ENCODE results near the gene EPS8. TPM values are rescaled to one million over a fixed set of nuclear protein-coding genes. Genes with fewer than 3 reads are reported as not detected.

The EPS8 gene
- total RNA-seq, 4 donors from 2014 or later: 26.1 to 43.2 (median 32.3) TPM

GRCh38 chr12:15808250-15808649 is 19.1 kb upstream of the EPS8 start:
- no peak for TF ChIP-seq POLR2A (IDR thresholded peaks at IDR 0.05)
- TF ChIP-seq CTCF (IDR thresholded peaks at IDR 0.05): no peak
- no peak for DNase-seq (ENCODE audit: low spot score in 2 of 2)
- H3K4me3 ChIP-seq (ENCODE audit: low read depth, poor library complexity, severe bottlenecking): no peak overlapping the region
- intact Hi-C loops (cut with DNase I; ENCODE audit: low total_unique reads): no loop called here
- 87 to 89% methylated on average over 2 of the region's 2 CpGs for WGBS, 2 donors

- no peak for DNase-seq (ENCODE audit: low spot score in 2 of 2)
- H3K4me3 ChIP-seq (ENCODE audit: low read depth, poor library complexity, severe bottlenecking): no peak overlapping the region
- intact Hi-C loops (cut with DNase I; ENCODE audit: low total_unique reads): no loop called here
- TF ChIP-seq CTCF (IDR thresholded peaks at IDR 0.05): no peak
- TF ChIP-seq POLR2A (IDR thresholded peaks at IDR 0.05): no peak
- 95 to 100% methylated on average over 1 of the region's 1 CpG for WGBS, 2 donors
These were observed 17.6 kb upstream of the EPS8 start for GRCh38 chr12:15806826-15807225.

GRCh38 chr12:15801770-15802744 is 12.9 kb upstream of the EPS8 start:
- intact Hi-C loops (cut with DNase I; ENCODE audit: low total_unique reads): no loop called here
- TF ChIP-seq CTCF (IDR thresholded peaks at IDR 0.05) (no peak), POLR2A (IDR thresholded peaks at IDR 0.05) (no peak)
- DNase-seq (ENCODE audit: low spot score in 2 of 2): no peak
- no peak overlapping the region for H3K4me3 ChIP-seq (ENCODE audit: low read depth, poor library complexity, severe bottlenecking)
- 60 to 68% methylated on average over 6 of the region's 6 CpGs for WGBS, 2 donors

- 47 to 65% methylated on average over 3 of the region's 3 CpGs for WGBS, 2 donors
- DNase-seq (ENCODE audit: low spot score in 2 of 2): no peak
- intact Hi-C loops (cut with DNase I; ENCODE audit: low total_unique reads): no loop called here
- no peak overlapping the region for H3K4me3 ChIP-seq (ENCODE audit: low read depth, poor library complexity, severe bottlenecking)
- TF ChIP-seq POLR2A (IDR thresholded peaks at IDR 0.05) (no peak), CTCF (IDR thresholded peaks at IDR 0.05) (no peak)
These were observed 11.1 kb upstream of the EPS8 start for GRCh38 chr12:15800278-15800677.

GRCh38 chr12:15797818-15798217 is 8.6 kb upstream of the EPS8 start:
- DNase-seq (ENCODE audit: low spot score in 2 of 2): no peak
- intact Hi-C loops (cut with DNase I; ENCODE audit: low total_unique reads): no loop called here
- 77 to 83% methylated on average over 3 of the region's 3 CpGs for WGBS, 2 donors
- TF ChIP-seq CTCF (IDR thresholded peaks at IDR 0.05): no peak
- no peak for TF ChIP-seq POLR2A (IDR thresholded peaks at IDR 0.05)
- H3K4me3 ChIP-seq (ENCODE audit: low read depth, poor library complexity, severe bottlenecking): no peak overlapping the region

All from lower leg skin (tissue), 4 donors.